PFSK-1 (cell line): Measurements from ENCODE around the gene C1orf21. TPM values are rescaled to one million over a fixed set of nuclear protein-coding genes. Genes with fewer than 3 reads are reported as not detected.

Source experiments
- FOXP2 ChIP-seq: optimal IDR thresholded peaks from 2 replicates; pipeline ENCODE3; 2011; ENCODE audit warnings: borderline replicate concordance, control low read depth, inconsistent platforms; ENCODE audit not compliant: insufficient read depth; ENCODE audit errors: extremely low read length, extremely low read depth
- POLR2AphosphoS5 ChIP-seq: IDR thresholded peaks from 2 replicates; pipeline ENCODE4 v1.6.1; 2012; ENCODE audit warnings: low read depth, mild to moderate bottlenecking, control low read depth, low read length, moderate library complexity
- SIN3A ChIP-seq: IDR thresholded peaks from 2 replicates; pipeline ENCODE4 v1.6.1; 2012; ENCODE audit warnings: mild to moderate bottlenecking, low read length, moderate library complexity, borderline replicate concordance; ENCODE audit not compliant: insufficient read depth
- TAF1 ChIP-seq: IDR thresholded peaks from 2 replicates; pipeline ENCODE4 v1.6.1; 2012; ENCODE audit warnings: low read length, control low read depth, borderline replicate concordance; ENCODE audit not compliant: insufficient read depth
- polyA plus RNA-seq: library from polyadenylated mRNA; unstranded; fragments of >200 nt; gene quantifications from one replicate; pipeline ENCODE4 v1.2.1, GENCODE V29; 2012; ENCODE audit warnings: low read depth, missing spikeins; ENCODE audit not compliant: insufficient read length
- TF ChIP-seq, protein P1 (sequence below), 2 experiments: IDR thresholded peaks; 2 replicates each; pipeline versions ENCODE4 v1.6.1 to v1.8.0; 2011 to 2012; ENCODE audit warnings: low read depth in 2 of 2, low read length in 2 of 2, control low read depth in 1 of 2, inconsistent platforms in 1 of 2, mild to moderate bottlenecking in 1 of 2, moderate library complexity in 1 of 2; ENCODE audit not compliant: insufficient read depth in 1 of 2

Gene C1orf21, protein sequence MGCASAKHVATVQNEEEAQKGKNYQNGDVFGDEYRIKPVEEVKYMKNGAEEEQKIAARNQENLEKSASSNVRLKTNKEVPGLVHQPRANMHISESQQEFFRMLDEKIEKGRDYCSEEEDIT
- polyA plus RNA-seq, result 11.3 TPM

DNA sequence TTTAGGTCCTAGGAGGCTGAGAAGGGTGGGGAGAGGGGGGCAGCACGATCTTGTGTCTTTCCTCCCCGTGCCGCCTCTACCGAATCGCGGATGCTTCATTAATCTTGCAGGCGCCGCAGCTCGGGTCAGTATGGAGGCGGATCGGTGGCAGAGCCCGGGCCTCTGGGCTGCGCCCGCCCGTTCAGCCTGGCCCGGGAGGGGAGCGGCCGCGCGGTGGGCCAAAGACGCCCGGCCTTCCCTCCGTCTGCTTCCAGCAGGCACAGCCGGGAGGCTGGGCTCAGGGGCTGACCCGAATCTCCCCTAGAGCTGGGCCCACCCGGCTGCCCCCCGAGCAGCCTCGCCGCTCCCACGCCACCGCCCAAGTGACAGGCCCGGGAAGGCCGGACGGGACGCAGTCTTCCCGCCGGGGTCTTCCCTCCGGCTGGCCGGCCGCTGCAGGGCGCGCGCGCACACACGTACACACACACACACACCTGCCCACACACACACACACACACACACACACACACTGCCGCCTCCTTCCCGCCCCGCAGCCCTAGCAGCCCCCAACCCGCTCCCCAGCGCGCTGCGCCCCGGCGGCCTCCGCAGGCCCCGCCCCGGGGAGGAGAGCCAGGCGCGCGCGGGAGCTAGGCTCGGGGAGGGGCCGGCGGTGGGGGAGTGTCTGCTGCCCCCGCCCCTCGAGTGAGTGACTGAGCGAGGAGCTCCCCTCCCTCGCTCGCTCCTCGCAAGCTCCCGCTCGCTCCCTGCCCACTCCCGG, at the start of gene C1orf21:
Gene C1orf21, plus strand, starts transcription at position 718 of the 757 bp plus-strand sequence. CDS start 90,481 bp downstream, outside the sequence.
- peak; percentile 91 for TF ChIP-seq FOXP2
- TF ChIP-seq, protein P1, sequence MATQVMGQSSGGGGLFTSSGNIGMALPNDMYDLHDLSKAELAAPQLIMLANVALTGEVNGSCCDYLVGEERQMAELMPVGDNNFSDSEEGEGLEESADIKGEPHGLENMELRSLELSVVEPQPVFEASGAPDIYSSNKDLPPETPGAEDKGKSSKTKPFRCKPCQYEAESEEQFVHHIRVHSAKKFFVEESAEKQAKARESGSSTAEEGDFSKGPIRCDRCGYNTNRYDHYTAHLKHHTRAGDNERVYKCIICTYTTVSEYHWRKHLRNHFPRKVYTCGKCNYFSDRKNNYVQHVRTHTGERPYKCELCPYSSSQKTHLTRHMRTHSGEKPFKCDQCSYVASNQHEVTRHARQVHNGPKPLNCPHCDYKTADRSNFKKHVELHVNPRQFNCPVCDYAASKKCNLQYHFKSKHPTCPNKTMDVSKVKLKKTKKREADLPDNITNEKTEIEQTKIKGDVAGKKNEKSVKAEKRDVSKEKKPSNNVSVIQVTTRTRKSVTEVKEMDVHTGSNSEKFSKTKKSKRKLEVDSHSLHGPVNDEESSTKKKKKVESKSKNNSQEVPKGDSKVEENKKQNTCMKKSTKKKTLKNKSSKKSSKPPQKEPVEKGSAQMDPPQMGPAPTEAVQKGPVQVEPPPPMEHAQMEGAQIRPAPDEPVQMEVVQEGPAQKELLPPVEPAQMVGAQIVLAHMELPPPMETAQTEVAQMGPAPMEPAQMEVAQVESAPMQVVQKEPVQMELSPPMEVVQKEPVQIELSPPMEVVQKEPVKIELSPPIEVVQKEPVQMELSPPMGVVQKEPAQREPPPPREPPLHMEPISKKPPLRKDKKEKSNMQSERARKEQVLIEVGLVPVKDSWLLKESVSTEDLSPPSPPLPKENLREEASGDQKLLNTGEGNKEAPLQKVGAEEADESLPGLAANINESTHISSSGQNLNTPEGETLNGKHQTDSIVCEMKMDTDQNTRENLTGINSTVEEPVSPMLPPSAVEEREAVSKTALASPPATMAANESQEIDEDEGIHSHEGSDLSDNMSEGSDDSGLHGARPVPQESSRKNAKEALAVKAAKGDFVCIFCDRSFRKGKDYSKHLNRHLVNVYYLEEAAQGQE (IDR thresholded peaks at IDR 0.05; ENCODE audit: insufficient read depth in 1 of 2, low read depth in 2 of 2, low read length in 2 of 2), result no peak

DNA sequence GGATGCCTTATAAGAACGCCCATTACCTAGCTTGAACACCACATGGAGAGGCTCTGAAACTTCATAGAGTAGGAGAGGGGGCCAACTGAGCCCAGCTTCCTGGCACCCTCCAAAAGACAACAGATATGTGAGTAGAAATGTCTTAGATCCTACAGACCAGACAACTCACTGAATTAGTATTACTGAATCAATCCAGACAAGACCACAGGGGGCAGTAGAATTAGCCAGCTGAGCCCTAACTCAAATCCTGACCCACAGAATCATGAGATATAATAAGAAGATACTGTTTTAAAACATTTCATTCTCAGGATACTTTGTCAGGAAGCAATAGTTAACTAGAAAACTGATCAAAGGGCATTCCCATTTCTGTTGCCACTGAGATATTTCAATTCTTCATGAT, 45.8 kb upstream of the C1orf21 start:
- TF ChIP-seq TAF1 (no peak), SIN3A (no peak), FOXP2 (no peak), POLR2AphosphoS5 (no peak)
- TF ChIP-seq, protein P1 (IDR thresholded peaks at IDR 0.05; ENCODE audit: insufficient read depth in 1 of 2, low read depth in 2 of 2, low read length in 2 of 2), result no peak

- no peak for TF ChIP-seq POLR2AphosphoS5
- no peak for TF ChIP-seq SIN3A
- no peak for TF ChIP-seq TAF1
- no peak for TF ChIP-seq FOXP2
- TF ChIP-seq, protein P1 (IDR thresholded peaks at IDR 0.05; ENCODE audit: insufficient read depth in 1 of 2, low read depth in 2 of 2, low read length in 2 of 2), result no peak
Measured at GRCh38 chr1:184350573-184350972, 36.3 kb upstream of the C1orf21 start.

- no peak for TF ChIP-seq TAF1
- no peak for TF ChIP-seq POLR2AphosphoS5
- no peak for TF ChIP-seq SIN3A
- TF ChIP-seq, protein P1 (IDR thresholded peaks at IDR 0.05; ENCODE audit: insufficient read depth in 1 of 2, low read depth in 2 of 2, low read length in 2 of 2), result no peak
Measured at GRCh38 chr1:184351416-184351975, 35.3 kb upstream of the C1orf21 start.
